Erythroblast (primary cell): ENCODE measurements around the gene GHRH.

Source experiments
- DNase-seq, 2 experiments: peaks; one replicate each; lab custom pipeline; 2025; lab: John Stamatoyannopoulos, UW
- GATA1 ChIP-seq: IDR thresholded peaks from 2 replicates; pipeline ENCODE4 v1.6.1; 2011; ENCODE audit warnings: low read depth, mild to moderate bottlenecking, control low read depth, low read length, moderate library complexity
- POLR2A ChIP-seq: IDR thresholded peaks from 2 replicates; pipeline ENCODE4 v1.6.1; 2011; ENCODE audit warnings: mild to moderate bottlenecking, low read length

GHRH gene

GRCh38 chr20:37231947-37232630 is 29.5 kb downstream of the GHRH start:
- DNase-seq: no peak
- TF ChIP-seq POLR2A (no peak), GATA1 (no peak)

GRCh38 chr20:37230200-37230599 is 31.4 kb downstream of the GHRH start:
- no peak for DNase-seq
- TF ChIP-seq POLR2A: no peak
- TF ChIP-seq GATA1: no peak

- DNase-seq: no peak
- TF ChIP-seq GATA1: no peak
- no peak for TF ChIP-seq POLR2A
Measured at GRCh38 chr20:37229357-37229756, 32.3 kb downstream of the GHRH start.

GRCh38 chr20:37228656-37229055 is 33.0 kb downstream of the GHRH start:
- TF ChIP-seq POLR2A: no peak
- TF ChIP-seq GATA1: no peak
- DNase-seq: no peak

- no peak for DNase-seq
- no peak for TF ChIP-seq POLR2A
- no peak for TF ChIP-seq GATA1
Measured at GRCh38 chr20:37228082-37228481, 33.5 kb downstream of the GHRH start.

- TF ChIP-seq GATA1 (no peak), POLR2A (no peak)
- no peak for DNase-seq
Measured at GRCh38 chr20:37226889-37227288, 34.7 kb downstream of the GHRH start.

- DNase-seq: no peak
- no peak for TF ChIP-seq GATA1
- TF ChIP-seq POLR2A: no peak
Measured at GRCh38 chr20:37225146-37225545, 36.5 kb downstream of the GHRH start.

GRCh38 chr20:37223053-37223452 is 38.6 kb downstream of the GHRH start:
- DNase-seq: peak in 1 of 2 experiments; percentile 16
- TF ChIP-seq GATA1: no peak

- TF ChIP-seq GATA1: no peak
- no peak for TF ChIP-seq POLR2A
- no peak for DNase-seq
Measured at GRCh38 chr20:37222086-37222485, 39.5 kb downstream of the GHRH start.

GRCh38 chr20:37220731-37221130 is 40.9 kb downstream of the GHRH start:
- DNase-seq: no peak
- TF ChIP-seq POLR2A (no peak), GATA1 (no peak)

GRCh38 chr20:37219751-37220668 is 41.6 kb downstream of the GHRH start:
- no peak for DNase-seq
- no peak for TF ChIP-seq GATA1
- no peak for TF ChIP-seq POLR2A

GRCh38 chr20:37218976-37219375 is 42.6 kb downstream of the GHRH start:
- no peak for DNase-seq
- TF ChIP-seq GATA1 (no peak), POLR2A (no peak)

- no peak for DNase-seq
- no peak for TF ChIP-seq GATA1
- TF ChIP-seq POLR2A: no peak
Measured at GRCh38 chr20:37218441-37218840, 43.2 kb downstream of the GHRH start.

GRCh38 chr20:37209661-37210314 is 51.8 kb downstream of the GHRH start:
- no peak for DNase-seq
- no peak for TF ChIP-seq GATA1
- no peak for TF ChIP-seq POLR2A
